ENCODE measurements around the gene SHC3. TPM values are rescaled to one million over a fixed set of nuclear protein-coding genes. Genes with fewer than 3 reads are reported as not detected.

SHC3 gene
- total and polyA plus RNA-seq, 2 of the 4 experiments (the other 2 are of a cell fraction), result 4.5 to 13.3 TPM

DNA sequence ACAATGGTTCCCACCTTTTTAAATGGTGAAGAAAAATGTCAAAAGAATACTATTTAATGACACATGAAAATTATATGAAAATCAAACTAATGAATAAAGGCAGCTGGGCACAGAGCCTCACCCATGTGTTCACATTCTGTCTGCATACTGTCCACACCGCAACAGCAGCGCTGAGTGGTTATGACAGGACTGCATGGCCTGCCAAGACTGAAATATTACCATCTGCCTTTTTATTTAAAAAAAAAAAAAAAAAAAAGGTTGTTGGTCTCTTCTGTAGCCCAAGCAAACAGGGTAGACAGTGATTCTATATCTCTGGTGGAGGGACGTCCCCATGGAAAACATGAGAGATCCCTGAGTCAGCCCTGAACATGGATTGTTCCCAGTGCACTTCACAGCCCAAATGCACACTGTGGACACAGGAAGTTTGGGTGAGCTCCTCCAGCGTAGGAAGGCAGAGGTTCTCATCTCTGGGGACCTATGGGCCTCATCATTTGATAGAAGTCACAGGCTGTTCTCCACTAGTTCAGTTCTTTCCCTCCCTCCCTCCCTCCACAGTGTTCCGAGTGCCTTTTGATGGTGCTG lies 44.9 kb upstream of the SHC3 start:
- Histone ChIP-seq H2AK5ac (ENCODE audit: low read depth, low read length) (no peak overlapping the region; the same call in 1 of the 2 replicates), H3K4ac (ENCODE audit: low read depth, low read length) (no peak overlapping the region), H3K27me3 (ENCODE audit: control insufficient read depth, insufficient read depth, low read length) (peaks cover 2% of the 10 kb centered on the region; the same call in 1 of the 2 replicates), H2BK120ac (ENCODE audit: low read depth, low read length) (no peak overlapping the region), H3K27ac (ENCODE audit: insufficient read depth, low read length) (no peak overlapping the region), H3K56ac (ENCODE audit: extremely low read depth, insufficient read depth, low read length) (no peak overlapping the region), H2BK15ac (ENCODE audit: low read depth, low read length) (no peak overlapping the region), H3K9me1 (ENCODE audit: insufficient read depth, low read length) (0 out of 2 replicates have a peak, but pooled peaks cover 5% of the 10 kb centered on the region), H2BK20ac (ENCODE audit: low read depth, low read length) (no peak overlapping the region), H3K36me3 (ENCODE audit: control insufficient read depth, insufficient read depth, low read length) (no peaks in the 10 kb centered on the region), H3K18ac (ENCODE audit: low read depth, low read length) (no peak overlapping the region), H3K79me1 (ENCODE audit: low read depth in 1 of 2, low read length in 2 of 2) (no peaks in the 10 kb centered on the region), H3K4me1 (ENCODE audit: control insufficient read depth, insufficient read depth, low read length) (peaks cover 16% of the 10 kb centered on the region), H3K9ac (ENCODE audit: low read depth, low read length) (no peak overlapping the region), H3K14ac (replicated peaks; ENCODE audit: low read depth, low read length) (no peak overlapping the region), H4K91ac (ENCODE audit: insufficient read depth, low read depth, low read length) (no peak overlapping the region), H3K4me3 (ENCODE audit: insufficient read depth, low read depth, low read length) (no peak overlapping the region), H4K5ac (ENCODE audit: low read depth, low read length) (no peak overlapping the region), H3K9me3 (ENCODE audit: control insufficient read depth, insufficient read depth, low read length) (no peaks in the 10 kb centered on the region), H2AK9ac (replicated peaks; ENCODE audit: low read depth, low read length, poor library complexity) (no peak overlapping the region), H2BK5ac (ENCODE audit: low read depth, low read length, poor library complexity, severe bottlenecking) (no peak overlapping the region), H4K8ac (ENCODE audit: low read depth in 2 of 2, low read length in 2 of 2) (no peak overlapping the region), H4K20me1 (ENCODE audit: insufficient read depth, low read length) (no peaks in the 10 kb centered on the region), H2AFZ (replicated peaks; ENCODE audit: low read length, poor library complexity) (no peak overlapping the region), H3K4me2 (ENCODE audit: low read depth, low read length) (no peak overlapping the region), H3K23ac (ENCODE audit: low read depth, low read length) (no peak overlapping the region)
- ChIA-PET POLR2A (ENCODE audit: unreplicated experiment) (no interaction called here), CTCF (no interaction called here)
- ATAC-seq (ENCODE audit: low read depth) (no peak), DNase-seq (no peak)
- WGBS, 2 experiments (ENCODE audit: extremely low coverage in 2 of 2, insufficient read length in 1 of 2), result no CpG with 5 or more reads among the region's 5 CpGs
- intact Hi-C loops (cut with micrococcal nuclease) (no loop called here), in situ Hi-C loops (cut with MboI; ENCODE audit: low sequenced_read_pairs) (no loop called here), dilution Hi-C loops (cut with HindIII; ENCODE audit: low sequenced_read_pairs, unreplicated experiment) (no loop called here)
- no peak for TF ChIP-seq RFX5 (IDR thresholded peaks at IDR 0.05; ENCODE audit: low read depth, low read length)
- no peak for TF ChIP-seq RAD21 (IDR thresholded peaks at IDR 0.05; ENCODE audit: low read length)
- no peak for TF ChIP-seq MAFK (IDR thresholded peaks at IDR 0.05; ENCODE audit: low read depth, low read length)
- no peak for TF ChIP-seq CTCF (conservative IDR thresholded peaks at IDR 0.05; ENCODE audit: low read depth, low read length)
- no peak for TF ChIP-seq SMC3 (IDR thresholded peaks at IDR 0.05; ENCODE audit: low read depth, low read length)
- TF ChIP-seq RCOR1 (IDR thresholded peaks at IDR 0.05; ENCODE audit: insufficient replicate concordance, low read length), result no peak
- no peak for TF ChIP-seq POLR2A (IDR thresholded peaks at IDR 0.05; ENCODE audit: low read depth, low read length)
- no peak for TF ChIP-seq FOS (IDR thresholded peaks at IDR 0.05; ENCODE audit: low read depth, low read length)
- TF ChIP-seq NFE2L2 (IDR thresholded peaks at IDR 0.05; ENCODE audit: low read depth, low read length), result no peak
- no peak for TF ChIP-seq USF2 (IDR thresholded peaks at IDR 0.05; ENCODE audit: low read depth, low read length)
- no peak for TF ChIP-seq MAZ (IDR thresholded peaks at IDR 0.05; ENCODE audit: borderline replicate concordance, low read depth, low read length)
- no peak for TF ChIP-seq ELK1 (IDR thresholded peaks at IDR 0.05; ENCODE audit: borderline replicate concordance, low read depth, low read length)
- no TSS peak for BruUV-seq (replicated peaks)
